GM19239 (cell line): ENCODE results near the gene AGBL3.
"Not testable (repeated sequence)": the region's sequence is repeated elsewhere in the genome, so short reads cannot be mapped to it uniquely, and the experiment has no call there.

Experiments
- DNase-seq: peaks from one replicate; pipeline ENCODE4 v3.0.0; 2011; ENCODE audit warnings: low spot score; ENCODE audit not compliant: insufficient read length
- FAIRE-seq: peaks from 2 replicates; lab custom pipeline; 2011; peaks lifted over from hg19 to GRCh38; lab: Jason Lieb, UNC

Gene AGBL3

DNA sequence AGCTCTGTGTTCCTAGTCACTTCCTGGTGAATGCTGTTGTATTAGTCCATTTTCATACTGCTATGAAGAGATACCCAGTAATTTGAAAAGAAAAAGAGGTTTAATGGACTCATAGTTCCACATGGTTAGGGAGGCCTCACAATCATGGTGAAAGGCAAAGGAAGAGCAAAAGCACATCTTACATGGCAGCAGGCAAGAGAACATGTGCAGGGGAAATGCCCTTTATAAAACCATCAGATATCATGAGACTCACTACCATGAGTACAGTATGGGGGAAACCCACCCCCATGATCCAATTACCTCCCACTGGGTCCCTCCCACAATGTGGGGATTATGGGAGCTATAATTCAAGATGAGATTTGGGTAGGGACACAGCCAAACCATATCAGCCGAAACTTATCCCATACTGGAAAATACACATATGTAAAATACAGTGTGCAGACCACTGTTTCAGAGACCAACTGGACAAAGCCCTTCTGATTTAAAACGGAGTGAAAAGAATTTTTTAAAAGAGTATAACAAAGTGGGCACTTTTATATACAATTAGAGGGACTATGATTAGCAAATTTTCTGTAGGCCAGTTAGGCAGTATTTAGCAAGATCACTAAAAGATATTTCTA, 176.2 kb downstream of the AGBL3 start:
- FAIRE-seq (peak; percentile 47), DNase-seq (no peak)

DNA sequence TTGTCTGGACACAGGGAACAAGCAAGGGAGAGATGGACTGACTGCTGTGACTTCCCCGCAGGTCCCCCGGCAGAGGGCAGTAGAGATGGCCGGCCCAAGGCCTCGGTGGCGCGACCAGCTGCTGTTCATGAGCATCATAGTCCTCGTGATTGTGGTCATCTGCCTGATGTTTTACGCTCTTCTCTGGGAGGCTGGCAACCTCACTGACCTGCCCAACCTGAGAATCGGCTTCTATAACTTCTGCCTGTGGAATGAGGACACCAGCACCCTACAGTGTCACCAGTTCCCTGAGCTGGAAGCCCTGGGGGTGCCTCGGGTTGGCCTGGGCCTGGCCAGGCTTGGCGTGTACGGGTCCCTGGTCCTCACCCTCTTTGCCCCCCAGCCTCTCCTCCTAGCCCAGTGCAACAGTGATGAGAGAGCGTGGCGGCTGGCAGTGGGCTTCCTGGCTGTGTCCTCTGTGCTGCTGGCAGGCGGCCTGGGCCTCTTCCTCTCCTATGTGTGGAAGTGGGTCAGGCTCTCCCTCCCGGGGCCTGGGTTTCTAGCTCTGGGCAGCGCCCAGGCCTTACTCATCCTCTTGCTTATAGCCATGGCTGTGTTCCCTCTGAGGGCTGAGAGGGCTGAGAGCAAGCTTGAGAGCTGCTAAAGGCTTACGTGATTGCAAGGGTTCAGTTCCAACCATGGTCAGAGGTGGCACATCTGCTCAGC, 178.2 kb downstream of the AGBL3 start:
- DNase-seq = no peak
- FAIRE-seq = no peak

DNA sequence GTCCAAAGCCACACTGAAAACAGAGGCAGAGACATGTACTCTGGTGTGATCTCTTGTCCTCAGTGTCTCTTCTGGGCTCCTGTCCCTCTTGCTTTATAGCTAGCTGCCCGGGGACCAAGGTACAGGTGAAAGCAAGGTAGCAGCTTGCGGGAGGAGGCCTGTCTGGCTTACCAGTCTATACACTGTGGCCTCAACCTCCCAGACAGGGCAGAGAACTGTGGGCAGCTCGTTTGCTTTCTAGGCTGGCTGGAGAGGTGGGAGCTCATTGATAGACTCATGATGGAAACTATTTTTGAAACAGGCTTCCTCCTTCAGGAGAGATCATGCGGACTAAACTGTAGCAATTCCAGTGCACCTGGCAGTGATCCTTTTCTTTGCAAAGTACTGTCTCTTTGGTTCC, 179.6 kb downstream of the AGBL3 start:
- FAIRE-seq = no peak
- DNase-seq = no peak

DNA sequence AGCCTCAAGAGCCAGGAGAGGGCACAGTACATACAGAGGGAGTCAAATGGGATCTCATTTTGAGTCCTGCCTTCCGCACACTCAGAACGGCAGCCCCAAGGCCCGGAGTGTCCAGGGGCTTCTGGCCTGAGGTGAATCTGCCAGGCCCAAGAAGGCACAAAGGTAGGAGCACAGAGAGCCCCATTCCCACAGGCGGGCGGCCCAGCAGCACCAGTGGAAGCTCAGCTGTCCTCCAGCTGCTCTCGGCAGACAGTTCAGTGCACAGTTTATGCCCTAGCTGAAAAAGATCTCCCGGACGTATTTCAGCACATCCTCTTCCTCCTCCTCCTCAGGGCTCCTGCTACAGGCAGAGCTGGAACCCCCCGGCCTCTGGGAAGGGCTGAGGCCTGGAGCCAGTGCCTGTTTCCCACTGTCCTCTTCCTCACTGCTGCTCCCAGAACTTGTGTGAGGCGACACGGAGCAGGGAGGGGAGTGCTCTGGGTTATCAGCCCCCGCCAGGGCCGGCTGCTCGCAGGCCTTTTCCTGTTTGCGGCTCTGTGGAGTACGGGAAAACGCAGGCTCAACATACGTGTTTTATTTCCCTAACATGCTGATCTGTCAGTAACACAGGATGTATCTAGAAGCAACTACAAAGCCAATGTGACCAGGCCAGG, 180.2 kb downstream of the AGBL3 start:
- DNase-seq = no peak
- no peak for FAIRE-seq

DNA sequence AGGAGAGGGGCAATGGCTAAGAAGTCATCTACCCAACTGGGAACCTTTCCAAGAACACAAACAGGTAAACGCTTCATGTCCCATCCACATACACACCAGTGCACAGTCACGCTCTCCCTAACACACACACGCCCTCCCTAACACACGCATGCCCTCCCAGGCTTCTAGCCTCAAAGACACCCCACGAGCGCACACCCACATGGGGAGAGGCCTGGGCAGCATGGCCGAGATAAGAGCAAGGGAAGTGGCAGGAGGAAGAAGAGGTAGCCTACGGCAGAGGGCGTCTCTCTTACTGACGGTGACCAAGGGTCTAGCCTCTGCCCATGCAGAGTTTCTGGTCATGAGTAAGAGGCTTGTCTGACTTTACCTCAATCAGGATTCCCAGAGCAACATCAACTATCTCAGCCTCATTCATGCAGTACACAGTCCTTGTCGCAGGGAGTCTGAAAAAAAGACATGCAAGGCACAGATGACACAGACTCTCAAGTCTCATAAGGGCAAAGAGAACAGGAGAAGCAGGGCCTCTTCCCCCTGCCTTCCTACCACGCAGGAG, 181.1 kb downstream of the AGBL3 start:
- no peak for FAIRE-seq
- no peak for DNase-seq

DNA sequence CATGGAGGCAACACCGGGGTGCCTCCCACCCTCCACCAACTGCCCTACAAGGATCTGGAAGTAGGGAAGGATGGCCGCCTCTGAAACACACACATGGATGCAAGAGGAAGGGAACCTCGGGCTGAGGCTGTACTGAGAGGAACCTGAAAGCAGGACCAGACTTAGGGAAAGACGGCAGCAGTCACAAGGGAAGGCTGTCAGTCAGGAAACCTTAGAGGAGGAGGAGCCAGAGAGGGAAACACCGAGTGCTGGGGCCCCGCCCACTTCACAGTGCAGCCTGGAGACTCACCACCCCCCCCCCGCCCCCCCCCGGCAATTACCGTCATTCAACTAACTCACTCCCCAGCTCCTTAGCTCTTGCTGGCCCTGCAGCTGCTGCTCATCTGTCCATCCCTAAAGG, 181.7 kb downstream of the AGBL3 start:
- FAIRE-seq = no peak
- no peak for DNase-seq

DNA sequence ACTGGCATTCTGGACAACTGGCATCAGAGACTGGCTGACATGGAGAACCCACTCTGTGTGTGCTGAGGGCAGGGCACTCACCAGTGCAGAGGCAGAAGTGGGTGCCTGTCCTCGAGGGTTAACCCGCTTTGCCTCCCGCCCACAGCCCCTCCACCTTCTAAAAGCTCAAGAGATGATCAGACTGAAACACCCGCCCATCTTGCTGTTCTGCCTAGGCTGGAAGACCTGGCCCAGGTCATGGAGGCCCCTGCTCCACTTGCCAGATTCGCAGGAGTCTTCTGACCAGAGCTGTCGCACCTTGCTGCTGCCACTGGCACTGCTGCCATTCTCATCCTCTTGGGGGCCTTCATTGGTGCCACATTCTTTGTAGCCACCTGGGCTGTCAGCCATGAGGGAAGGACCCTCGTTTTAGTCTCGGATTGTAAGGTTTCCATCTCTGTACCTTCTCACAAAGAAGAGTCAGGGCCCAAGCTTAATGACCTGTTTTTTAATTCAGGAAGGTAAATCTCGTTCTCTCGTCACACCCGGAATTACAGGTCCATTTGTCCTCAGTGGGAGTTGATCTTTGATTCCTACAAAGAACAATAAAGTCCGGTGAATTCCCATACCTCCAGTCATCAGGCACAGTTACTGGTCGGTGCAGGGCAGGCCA, 182.3 kb downstream of the AGBL3 start:
- FAIRE-seq (no peak), DNase-seq (no peak)

DNA sequence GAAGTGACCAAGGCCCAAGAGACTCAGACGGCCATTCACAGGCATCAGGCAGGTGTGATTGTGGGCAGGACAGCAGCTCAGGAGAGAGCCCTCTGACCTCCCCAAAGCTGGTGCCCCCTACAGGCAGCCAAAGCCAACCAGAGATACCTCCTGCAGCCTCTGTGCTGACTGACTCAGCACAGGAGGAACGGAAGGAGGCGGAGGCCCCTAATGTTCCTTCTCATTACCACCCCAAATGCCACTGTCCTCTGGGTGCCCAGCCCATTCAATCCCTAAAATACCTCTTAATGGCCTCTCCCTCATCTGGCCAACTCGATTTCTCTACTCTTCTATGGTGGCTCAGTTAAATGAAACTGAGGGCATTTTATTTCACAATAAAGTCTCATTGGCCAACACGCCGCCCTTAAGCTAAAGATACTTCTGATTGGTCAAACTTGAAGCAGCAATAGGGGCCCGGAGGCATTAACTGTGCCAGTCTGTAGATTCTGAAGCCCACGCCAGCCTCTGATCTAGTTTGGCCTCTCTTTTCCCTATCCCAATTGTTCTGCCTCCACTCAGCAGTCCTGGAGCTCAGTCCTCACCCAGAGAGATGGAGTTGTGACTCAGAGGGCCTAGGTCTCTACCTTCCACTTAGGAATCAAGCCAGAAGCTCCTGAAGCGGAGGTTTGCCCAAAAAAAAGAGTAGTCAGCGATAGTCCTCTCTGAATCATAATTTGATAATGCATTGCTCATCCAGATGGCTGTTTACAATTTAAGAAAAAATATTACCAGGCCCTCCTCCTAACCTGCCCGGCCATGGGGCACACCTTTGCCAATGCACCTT, 183.0 kb downstream of the AGBL3 start:
- FAIRE-seq (peak; percentile 70), DNase-seq (peak; percentile 55)

DNA sequence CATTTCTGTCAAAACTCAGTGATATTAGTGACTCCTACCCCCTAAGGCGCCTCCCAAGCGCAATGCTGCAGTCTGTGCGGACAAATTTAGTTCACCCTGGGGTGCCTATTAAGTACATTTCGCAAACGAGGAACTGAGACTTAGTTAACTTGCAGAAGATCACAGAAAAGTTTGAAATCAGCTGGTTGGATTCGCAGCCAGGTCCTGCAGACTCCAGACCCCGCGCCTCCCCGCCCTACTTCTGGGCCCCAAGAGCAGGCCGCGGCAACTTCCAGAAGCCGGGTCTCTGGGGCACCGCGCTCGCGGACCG, 183.6 kb downstream of the AGBL3 start:
- FAIRE-seq (no peak), DNase-seq (no peak)

DNA sequence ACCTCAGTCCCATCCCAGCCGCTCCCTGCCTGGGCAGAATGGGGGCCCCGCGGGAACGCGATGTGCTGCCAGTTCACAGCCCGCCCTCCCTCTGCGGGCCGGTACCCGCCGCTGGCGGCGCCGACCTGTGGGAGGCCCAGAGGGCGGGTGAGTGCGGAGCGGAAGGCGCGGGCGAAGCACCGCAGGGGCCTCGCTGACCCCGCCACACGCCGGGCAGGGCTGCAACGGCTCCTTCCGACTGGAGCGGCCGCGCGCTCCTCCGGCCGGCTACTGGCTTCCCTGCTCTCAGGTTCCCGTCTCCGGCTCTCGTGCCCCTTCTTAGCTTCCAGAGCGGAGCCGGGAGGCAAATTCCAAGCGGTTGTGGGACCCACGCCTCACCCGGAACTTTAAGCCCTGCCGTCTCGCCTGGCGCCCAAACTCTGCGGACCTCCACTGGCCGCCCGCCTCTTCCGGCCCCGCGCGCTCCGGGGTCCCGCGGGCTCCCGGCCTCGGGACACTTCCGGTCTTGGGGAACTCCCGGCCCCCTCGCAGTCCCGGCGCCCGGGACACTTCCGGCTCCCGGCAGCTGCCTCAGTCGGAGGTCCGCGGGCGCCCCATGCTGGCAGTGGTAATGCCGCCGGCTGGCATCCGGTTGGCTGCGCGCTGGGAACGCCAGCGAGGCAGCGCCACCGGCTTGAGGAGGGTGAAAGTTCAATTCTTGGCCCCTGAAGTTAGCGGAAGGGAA, 184.1 kb downstream of the AGBL3 start, which contains the start of gene CYREN:
CYREN (minus strand) TSS at position 434 of the 724 bp plus-strand sequence. CDS start 1,785 bp downstream, outside the sequence.
- FAIRE-seq (no peak), DNase-seq (peak; percentile 59)

DNA sequence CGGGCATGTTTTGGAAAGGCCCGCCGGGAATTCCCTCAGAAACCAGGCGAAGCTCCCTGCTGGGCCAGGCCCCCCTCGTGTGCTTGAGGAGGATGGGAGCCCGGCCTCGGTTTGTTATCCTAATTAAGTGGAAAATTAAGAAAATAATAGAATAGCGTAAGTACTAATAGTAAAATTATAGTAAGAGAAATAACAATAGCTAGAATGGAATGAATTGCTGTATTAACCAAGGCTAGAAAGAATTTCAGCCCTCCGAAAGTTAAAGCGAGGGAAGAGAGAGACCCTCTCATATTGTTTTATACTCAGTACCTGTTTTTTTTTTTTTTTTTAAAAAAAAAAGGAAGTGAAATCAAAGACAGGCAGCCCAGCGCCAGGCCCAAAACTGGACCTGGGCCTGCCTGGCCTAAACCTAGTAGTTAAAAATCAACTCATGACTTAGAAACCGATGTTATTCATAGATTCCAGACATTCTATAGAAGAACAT, 184.7 kb downstream of the AGBL3 start:
- DNase-seq, FAIRE-seq: not testable (repeated sequence)

DNA sequence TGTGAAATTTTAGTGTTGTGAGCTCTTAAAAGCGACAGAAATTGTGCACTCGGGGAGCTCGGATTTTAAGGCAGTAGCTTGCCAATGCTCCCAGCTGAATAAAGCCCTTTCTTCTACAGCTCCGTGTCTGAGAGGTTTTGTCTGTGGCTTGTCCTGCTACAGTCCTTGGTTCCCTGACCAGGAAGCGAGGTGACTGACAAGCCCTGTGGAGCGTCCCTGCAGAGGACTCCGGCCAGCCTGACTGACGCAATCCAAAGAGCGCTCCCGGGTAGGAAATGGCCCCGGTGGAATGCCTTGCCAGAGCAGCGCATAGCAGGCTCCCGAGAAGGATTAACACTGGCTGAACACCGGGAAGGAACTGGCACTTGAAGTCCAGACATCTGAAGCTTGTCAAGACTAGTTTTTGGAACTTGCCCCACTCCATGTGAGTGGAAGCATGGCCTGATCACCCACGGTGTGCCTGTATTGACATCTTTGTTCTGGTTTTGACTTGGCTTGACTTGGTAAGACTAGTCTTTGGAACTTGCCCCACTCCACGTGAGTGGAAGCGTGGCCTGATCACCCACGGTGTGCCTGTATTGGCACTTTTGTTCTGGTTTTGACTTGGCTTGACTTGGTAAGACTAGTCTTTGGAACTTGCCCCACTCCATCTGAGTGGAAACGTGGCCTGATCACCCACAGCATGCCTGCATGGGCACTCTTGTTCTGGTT, 185.4 kb downstream of the AGBL3 start:
- FAIRE-seq = peak; percentile 62
- DNase-seq = not testable (repeated sequence)

DNA sequence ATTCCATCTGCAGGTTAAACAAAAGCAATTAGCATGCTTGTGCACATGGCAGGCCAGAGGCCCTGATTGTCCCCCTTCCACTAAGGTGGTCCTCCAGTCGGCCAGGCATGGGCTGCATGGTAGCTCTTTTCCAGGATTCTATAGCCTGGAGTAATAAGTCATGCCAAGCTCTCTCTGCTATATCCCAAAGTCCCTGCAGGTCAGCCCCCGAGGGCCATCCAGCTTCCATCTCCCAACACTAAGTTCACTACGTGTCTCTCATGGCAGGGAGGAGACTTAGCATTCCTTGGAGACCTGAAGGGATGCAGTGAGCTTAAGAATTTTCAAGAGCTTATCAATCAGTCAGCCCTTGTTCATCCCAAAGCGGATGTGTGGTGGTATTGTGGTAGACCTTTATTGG, 187.6 kb downstream of the AGBL3 start:
- not testable (repeated sequence) for DNase-seq, FAIRE-seq

DNA sequence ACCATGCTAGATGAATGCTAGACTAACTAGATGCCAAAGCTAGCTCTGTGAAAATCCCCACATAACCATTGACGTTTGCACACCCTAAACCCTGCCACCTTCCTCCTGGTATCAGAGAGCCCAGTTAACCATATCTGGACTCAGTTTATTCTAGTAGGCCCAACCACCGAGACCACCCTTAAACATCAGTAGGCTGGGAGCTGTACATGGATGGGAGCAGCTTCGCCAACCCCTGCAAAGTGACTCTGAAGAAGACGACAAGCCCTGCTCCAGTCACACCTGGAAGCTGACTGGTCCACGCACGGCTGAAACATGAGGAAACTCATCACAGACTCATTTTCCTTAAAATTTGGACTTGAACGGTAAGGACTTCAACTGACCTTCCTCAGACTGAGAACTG, 188.6 kb downstream of the AGBL3 start:
- FAIRE-seq = no peak
- DNase-seq = no peak

DNA sequence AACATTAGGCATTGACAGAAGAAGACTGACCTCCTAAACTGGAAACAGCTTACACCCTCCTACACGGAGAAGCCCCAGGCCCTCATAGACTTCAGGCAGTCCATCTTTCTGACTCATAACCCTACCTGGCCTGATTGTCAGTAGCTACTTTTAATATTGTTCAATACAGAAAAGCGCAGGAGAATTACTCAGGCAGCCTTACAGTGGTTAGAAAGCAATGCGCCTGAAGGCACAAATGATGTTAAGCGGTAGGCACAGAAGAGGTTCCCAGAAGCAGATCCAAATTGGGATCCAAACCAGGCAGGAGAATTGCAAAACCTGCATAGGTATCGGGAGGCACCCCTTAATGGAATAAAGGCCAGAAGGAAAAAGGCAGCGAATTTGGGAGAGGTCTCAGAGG, 189.6 kb downstream of the AGBL3 start:
- no peak for FAIRE-seq
- no peak for DNase-seq

DNA sequence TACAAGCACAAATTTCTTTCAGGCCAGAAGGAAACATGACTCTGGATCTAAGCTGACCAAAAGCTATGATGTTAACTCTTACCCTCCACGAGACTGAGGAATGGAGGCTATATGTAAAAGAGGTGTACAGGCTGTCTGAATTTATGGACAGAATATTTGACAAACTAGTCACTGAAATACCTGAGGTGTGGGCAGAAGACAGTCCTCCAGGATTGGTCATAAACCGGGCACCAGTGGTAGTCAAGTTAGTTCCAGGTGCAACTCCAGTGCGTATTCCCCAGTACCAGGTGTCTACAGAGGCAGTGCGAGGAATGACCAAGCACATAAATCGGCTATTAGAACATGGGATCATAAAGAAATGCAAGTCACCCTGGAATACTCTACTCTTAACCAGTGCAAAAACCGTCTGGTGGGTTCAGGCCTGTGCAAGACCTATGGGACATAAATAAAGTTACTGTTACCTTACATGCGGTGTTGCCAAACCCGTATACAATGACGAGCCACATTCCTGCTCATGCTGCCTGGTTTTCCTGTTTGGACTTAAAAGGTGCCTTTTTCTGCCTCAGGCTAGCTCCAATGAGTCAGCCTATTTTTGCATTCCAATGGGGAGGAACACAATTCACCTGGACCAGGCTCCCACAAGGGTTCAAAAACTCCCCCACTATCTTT, 190.9 kb downstream of the AGBL3 start:
- FAIRE-seq = no peak
- no peak for DNase-seq

DNA sequence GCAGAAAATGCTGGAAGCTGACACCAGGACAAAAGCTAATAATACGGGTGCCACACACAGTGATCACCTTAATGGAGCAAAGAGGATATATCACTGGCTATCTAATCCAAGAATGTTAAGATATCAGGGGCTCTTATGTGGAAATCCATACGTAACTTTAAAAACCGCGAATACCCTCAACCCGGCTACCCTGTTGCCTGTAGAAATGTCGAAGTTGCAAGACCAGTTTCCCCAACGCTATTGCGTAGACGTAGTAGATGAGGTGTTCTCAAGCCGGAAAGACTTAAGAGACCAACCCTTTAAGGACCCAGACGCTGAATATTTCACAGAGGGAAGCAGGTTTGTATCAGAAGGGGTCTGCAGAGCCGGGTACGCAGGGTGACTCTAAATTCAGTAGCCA, 192.1 kb downstream of the AGBL3 start:
- no peak for FAIRE-seq

DNA sequence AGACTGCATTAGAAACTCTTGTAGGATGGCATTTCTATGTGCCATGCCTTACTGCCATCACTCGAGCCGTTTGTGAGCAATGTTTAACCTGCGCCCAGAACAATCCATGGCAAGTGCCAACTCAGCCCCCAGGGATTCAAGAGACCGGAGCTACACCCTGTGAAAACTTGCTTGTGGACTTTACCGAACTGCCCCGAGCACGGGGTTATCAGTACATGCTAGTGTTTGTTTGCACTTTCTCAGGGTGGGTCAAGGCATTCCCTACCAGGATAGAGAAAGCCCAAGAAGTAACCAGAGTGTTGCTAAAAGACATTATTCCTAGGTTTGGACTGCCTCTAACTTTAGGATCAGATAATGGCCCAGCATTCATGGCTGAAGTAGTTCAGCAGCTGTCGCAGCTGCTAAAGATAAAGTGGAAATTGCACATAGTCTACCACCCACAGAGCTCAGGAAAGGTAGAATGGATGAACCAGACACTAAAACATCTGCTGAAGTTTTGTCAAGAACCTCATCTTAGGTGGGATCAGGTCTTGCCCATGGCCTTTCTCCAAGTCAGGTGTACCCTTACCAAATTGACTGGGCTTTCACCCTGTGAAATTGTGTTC, 193.1 kb downstream of the AGBL3 start:
- DNase-seq = no peak
- FAIRE-seq = no peak

More for the DNA sequence above, 192.1 kb downstream of the AGBL3 start:
- DNase-seq = no peak
